Nephron progenitor cell (in vitro differentiated cells): Measurements from ENCODE around the gene LRP2BP.
"Not testable (repeated sequence)": the region's sequence is repeated elsewhere in the genome, so short reads cannot be mapped to it uniquely, and the experiment has no call there.

Experiments
- DNase-seq: peaks from one replicate; pipeline ENCODE4 v3.0.0; 2021
- H3K27ac Mint-ChIP-seq: 2 replicates; pipeline ENCODE4 v1.8.0; 2021; ENCODE audit warnings: mild to moderate bottlenecking, moderate library complexity, mixed read lengths
- H3K27me3 Mint-ChIP-seq: 2 replicates; pipeline ENCODE4 v1.8.0; 2021; ENCODE audit warnings: mild to moderate bottlenecking, low read depth, mixed read lengths; ENCODE audit not compliant: poor library complexity
- H3K36me3 Mint-ChIP-seq: 2 replicates; pipeline ENCODE4 v1.8.0; 2021; ENCODE audit warnings: low read depth, mixed read lengths
- H3K4me1 Mint-ChIP-seq: 2 replicates; pipeline ENCODE4 v1.8.0; 2021; ENCODE audit warnings: mixed read lengths
- H3K4me3 Mint-ChIP-seq: 2 replicates; pipeline ENCODE4 v1.8.0; 2021; ENCODE audit warnings: mild to moderate bottlenecking, moderate library complexity, mixed read lengths
- H3K9me3 Mint-ChIP-seq: 2 replicates; pipeline ENCODE4 v1.8.0; 2021; ENCODE audit warnings: mild to moderate bottlenecking, moderate library complexity, mixed read lengths
- TF ChIP-seq, protein P1 (sequence below): fragments of 200-600 bp; sonication (generic); IDR thresholded peaks from 2 replicates; pipeline ENCODE4 v1.5.0; 2021; ENCODE audit warnings: antibody characterized with exemption

Gene LRP2BP

DNA sequence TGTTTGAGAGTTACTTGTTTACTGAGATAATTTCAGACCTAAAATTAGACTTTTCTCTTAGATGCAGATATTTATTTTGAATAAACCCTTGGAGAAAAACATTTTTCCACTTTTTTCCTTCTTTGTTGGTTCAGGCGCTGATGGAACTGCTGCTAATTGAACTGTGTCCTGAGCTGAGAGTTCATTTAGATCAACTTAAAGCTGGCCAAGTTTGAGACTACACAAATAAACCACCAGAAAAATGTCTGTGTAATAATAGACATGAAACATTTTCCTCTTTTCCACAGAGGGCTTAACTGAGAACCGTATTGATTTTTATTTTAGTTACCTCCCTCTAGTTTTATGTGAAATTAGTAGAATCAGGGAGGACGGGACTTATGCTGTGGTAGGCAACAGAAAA lies 32.5 kb downstream of the LRP2BP start:
- peaks cover 26% of the 10 kb centered on the region for H3K4me1 Mint-ChIP-seq
- no peak overlapping the region for H3K4me3 Mint-ChIP-seq
- TF ChIP-seq, protein P1, sequence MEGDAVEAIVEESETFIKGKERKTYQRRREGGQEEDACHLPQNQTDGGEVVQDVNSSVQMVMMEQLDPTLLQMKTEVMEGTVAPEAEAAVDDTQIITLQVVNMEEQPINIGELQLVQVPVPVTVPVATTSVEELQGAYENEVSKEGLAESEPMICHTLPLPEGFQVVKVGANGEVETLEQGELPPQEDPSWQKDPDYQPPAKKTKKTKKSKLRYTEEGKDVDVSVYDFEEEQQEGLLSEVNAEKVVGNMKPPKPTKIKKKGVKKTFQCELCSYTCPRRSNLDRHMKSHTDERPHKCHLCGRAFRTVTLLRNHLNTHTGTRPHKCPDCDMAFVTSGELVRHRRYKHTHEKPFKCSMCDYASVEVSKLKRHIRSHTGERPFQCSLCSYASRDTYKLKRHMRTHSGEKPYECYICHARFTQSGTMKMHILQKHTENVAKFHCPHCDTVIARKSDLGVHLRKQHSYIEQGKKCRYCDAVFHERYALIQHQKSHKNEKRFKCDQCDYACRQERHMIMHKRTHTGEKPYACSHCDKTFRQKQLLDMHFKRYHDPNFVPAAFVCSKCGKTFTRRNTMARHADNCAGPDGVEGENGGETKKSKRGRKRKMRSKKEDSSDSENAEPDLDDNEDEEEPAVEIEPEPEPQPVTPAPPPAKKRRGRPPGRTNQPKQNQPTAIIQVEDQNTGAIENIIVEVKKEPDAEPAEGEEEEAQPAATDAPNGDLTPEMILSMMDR = no peak
- no peaks in the 10 kb centered on the region for H3K9me3 Mint-ChIP-seq
- H3K36me3 Mint-ChIP-seq = peaks cover 2% of the 10 kb centered on the region
- DNase-seq = no peak
- H3K27me3 Mint-ChIP-seq = no peaks in the 10 kb centered on the region
- peak overlapping the region; percentile 32 for H3K27ac Mint-ChIP-seq

DNA sequence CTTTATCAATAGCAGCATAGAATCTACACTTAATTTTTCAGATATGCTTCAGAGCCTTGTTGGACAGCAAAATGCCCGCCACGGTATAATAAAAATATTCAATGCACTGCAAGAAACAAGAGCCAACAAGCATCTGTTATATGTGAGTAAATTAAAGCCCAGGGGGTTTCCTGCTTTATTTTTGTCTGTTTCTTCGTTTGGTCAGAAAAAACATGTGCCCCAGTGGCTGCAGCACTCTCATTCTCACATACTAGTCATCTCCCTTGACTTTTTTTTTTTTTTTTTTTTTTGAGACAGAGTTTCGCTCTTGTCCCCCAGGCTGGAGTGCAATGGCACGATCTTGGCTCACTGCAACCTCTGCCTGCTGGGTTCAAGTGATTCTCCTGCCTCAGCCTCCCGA lies 33.2 kb downstream of the LRP2BP start:
- not testable (repeated sequence) for H3K27me3 Mint-ChIP-seq, H3K9me3 Mint-ChIP-seq, H3K4me3 Mint-ChIP-seq, DNase-seq, H3K36me3 Mint-ChIP-seq, H3K27ac Mint-ChIP-seq
- H3K4me1 Mint-ChIP-seq = peaks cover 26% of the 10 kb centered on the region

DNA sequence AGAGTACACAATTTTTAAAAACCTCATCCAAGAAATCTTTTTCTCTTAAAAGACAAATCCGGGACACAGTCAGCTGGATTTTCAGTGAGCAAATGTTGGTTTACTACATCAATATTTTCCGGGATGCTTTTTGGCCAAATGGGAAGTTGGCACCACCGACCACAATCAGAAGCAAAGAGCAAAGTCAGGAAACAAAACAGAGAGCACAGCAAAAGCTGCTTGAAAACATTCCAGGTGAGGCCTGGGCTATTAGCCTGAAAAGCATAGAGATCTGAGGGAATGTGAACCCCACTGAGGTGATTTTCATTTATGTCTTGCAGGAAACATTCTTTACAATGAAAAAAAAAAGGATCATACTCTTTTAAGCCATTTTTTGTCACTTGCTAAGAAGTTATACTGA lies 33.9 kb downstream of the LRP2BP start:
- peaks cover 6% of the 10 kb centered on the region for H3K36me3 Mint-ChIP-seq
- H3K4me1 Mint-ChIP-seq = peaks cover 23% of the 10 kb centered on the region
- TF ChIP-seq, protein P1 = no peak
- H3K4me3 Mint-ChIP-seq = no peak overlapping the region
- no peak for DNase-seq
- H3K9me3 Mint-ChIP-seq = no peaks in the 10 kb centered on the region
- H3K27me3 Mint-ChIP-seq = no peaks in the 10 kb centered on the region
- H3K27ac Mint-ChIP-seq = no peak overlapping the region

DNA sequence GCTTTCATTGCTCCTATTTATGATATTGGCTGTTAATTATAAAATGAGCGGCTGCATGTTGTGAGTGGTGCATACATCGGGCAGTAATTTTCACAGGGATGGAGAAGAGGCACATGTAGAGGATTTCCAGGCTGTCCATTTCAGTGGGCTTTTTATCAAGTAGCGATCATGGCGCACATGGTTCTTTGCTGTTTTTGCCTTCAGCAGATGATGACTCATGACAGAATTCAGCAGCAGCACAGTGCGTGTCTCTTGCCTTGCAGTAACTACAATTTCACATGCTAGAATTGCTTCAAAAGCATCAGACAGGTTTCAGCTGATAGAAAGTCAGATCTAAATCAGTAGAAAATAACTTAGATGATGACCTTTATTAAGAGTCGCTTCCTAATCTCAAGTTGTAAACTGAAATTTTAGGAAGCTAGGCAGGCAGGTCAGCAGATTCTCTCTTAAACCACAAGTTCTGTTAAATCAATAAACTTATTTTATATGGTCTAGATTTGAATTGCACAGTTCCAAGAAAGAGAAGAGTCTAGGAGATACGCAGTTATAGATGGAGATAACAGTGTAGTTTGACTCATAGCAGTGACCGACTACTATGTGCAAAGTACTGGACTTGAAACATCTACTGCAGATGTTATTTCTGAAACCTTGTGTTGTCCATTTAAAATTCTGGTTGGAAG lies 35.8 kb downstream of the LRP2BP start:
- TF ChIP-seq, protein P1 = no peak
- Mint-ChIP-seq H3K27ac (no peak overlapping the region), H3K4me1 (peaks cover 12% of the 10 kb centered on the region), H3K36me3 (peaks cover 6% of the 10 kb centered on the region), H3K4me3 (no peak overlapping the region), H3K9me3 (no peaks in the 10 kb centered on the region), H3K27me3 (no peaks in the 10 kb centered on the region)
- no peak for DNase-seq

DNA sequence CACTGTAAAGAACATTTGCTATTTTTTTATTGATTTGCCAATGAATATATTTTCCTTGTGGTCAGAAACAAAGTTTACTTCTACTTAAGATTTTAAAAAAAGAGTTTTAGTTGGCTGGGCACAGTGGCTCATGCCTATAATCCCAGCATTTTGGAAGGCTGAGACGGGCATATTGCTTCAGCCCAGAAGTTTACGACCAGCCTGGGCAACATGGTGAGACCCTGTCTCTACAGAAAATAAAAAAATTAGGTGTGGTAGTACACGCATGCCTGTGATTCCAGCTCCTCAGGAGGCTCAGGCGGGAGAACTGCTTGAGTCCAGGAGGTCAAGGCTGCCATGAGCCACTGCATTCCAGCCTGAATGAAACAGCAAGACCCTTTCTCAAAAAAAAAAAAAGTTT lies 36.8 kb downstream of the LRP2BP start:
- TF ChIP-seq, protein P1 = no peak
- Mint-ChIP-seq H3K27ac (no peak overlapping the region), H3K4me3 (no peak overlapping the region), H3K9me3 (no peaks in the 10 kb centered on the region), H3K36me3 (peaks cover 12% of the 10 kb centered on the region), H3K4me1 (peaks cover 2% of the 10 kb centered on the region), H3K27me3 (no peaks in the 10 kb centered on the region)
- no peak for DNase-seq

DNA sequence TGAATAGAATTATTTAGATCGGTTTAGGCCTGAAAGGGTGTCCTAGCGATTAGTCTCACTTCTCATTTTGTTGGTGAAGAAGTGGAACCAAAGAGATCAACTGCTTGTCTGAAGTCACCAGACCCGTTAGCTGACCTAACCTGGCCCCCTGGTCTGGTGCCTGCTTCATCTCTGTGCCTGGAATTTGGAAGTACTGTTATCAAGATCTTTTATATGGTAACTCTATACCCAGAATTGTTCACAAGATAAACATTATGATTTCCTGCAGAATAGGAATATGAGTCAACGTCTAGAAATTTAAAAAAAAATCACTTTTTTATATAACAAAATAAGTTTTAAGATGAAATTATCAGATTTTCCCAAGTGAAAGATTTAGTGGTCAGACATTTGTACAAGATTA lies 37.2 kb downstream of the LRP2BP start:
- Mint-ChIP-seq H3K27ac (no peak overlapping the region), H3K4me3 (no peak overlapping the region), H3K9me3 (no peaks in the 10 kb centered on the region), H3K4me1 (no peaks in the 10 kb centered on the region), H3K36me3 (peaks cover 13% of the 10 kb centered on the region), H3K27me3 (no peaks in the 10 kb centered on the region)
- TF ChIP-seq, protein P1 = no peak
- no peak for DNase-seq
